Nephron (organoid): ENCODE measurements around the gene COQ8A.

Experiments
- H3K27ac Mint-ChIP-seq, 3 experiments: 2 replicates each; pipeline ENCODE4 v1.8.0; 2020; ENCODE audit warnings: mixed read lengths in 3 of 3, mild to moderate bottlenecking in 2 of 3, moderate library complexity in 1 of 3
- H3K27me3 Mint-ChIP-seq: 2 replicates; pipeline ENCODE4 v1.8.0; 2021; ENCODE audit warnings: low read depth, mild to moderate bottlenecking, moderate library complexity, mixed read lengths
- H3K36me3 Mint-ChIP-seq: 2 replicates; pipeline ENCODE4 v1.8.0; 2020; ENCODE audit warnings: low read depth, mixed read lengths
- H3K4me1 Mint-ChIP-seq: 2 replicates; pipeline ENCODE4 v1.8.0; 2020; ENCODE audit warnings: mixed read lengths
- H3K4me3 Mint-ChIP-seq, 3 experiments: 2 replicates each; pipeline ENCODE4 v1.8.0; 2020; ENCODE audit warnings: mild to moderate bottlenecking in 3 of 3, mixed read lengths in 3 of 3, moderate library complexity in 2 of 3
- H3K9me3 Mint-ChIP-seq: 2 replicates; pipeline ENCODE4 v1.8.0; 2020; ENCODE audit warnings: mixed read lengths
- CTCF ChIP-seq, 3 experiments: fragments of 200-600 bp; sonication (generic); IDR thresholded peaks; one replicate each; pipeline ENCODE4 v1.5.0; 2021; ENCODE audit warnings: antibody characterized with exemption in 3 of 3; ENCODE audit not compliant: unreplicated experiment in 3 of 3

Gene COQ8A

DNA sequence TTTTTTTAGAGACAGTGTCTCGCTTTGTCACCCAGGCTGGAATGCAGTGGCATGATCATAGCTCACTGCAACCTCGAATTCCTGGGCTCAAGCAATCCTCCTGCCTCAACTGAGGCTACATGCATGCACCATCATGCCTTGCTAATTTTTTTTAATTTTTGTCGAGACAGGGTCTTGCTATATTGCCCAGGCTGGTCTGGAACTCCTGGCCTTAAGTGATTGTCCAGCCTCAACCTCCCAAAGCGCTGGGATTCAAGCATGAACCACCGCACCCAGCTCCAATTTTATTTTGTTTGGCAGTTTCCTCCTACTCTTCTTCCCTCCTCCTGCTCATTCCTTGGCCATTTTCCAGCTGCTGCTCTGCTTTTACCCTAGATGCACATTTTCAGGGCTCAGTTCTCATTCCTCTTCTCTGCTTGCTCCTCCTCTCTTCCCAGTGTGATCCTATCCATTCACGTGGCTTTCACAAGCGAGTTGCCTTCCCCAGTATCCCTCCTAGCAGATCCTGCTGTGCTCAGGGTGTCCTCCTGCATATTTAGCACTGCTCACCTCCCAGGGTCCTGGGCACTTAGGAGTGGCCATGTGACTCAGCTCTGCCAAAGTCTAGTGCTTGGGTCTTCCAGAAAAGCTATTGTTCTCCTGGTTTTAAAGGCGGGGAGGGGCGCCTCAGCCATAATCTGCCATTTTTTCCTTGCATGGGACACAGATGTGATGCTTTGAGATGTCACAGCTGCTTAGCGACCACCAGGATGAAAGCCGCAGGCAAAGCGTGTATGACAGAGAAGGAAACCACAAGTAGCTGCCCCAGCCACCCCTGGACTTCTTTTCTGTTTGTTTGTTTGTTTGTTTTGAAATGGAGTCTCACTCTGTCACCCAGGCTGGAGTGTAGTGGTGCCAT is 36.0 kb upstream of the COQ8A start:
- Mint-ChIP-seq H3K27ac (peak overlapping the region; percentile 54 to 60 (median 58)), H3K4me3 (no peak overlapping the region), H3K36me3 (peaks cover 12% of the 10 kb centered on the region), H3K4me1 (peaks cover 29% of the 10 kb centered on the region), H3K9me3 (no peaks in the 10 kb centered on the region), H3K27me3 (no peaks in the 10 kb centered on the region)
- TF ChIP-seq CTCF (IDR thresholded peaks at IDR 0.05; ENCODE audit: unreplicated experiment in 3 of 3), result no peak

DNA sequence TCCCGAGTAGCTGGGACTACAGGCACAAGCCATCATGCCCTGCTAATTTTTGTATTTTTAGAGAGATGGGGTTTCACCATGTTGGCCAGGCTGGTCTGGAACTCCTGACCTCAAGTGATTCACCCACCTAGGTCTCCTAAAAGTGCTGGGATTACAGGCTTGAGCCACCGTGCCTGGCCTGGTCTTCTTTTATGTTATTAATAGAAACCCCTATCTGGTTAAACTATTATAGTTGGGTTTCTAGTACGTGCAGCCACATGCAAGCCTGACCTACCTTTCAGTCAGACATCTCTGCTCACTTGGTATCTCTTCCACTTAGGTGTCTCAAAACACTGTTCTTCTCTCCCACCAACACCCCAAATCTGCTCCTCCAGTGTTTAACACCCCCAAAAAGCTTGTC is 35.3 kb upstream of the COQ8A start:
- Mint-ChIP-seq H3K36me3 (peaks cover 8% of the 10 kb centered on the region), H3K27ac (peak overlapping the region in 1 of 3 experiments; percentile 15), H3K4me1 (peaks cover 29% of the 10 kb centered on the region), H3K27me3 (no peaks in the 10 kb centered on the region), H3K4me3 (no peak overlapping the region), H3K9me3 (no peaks in the 10 kb centered on the region)
- TF ChIP-seq CTCF (IDR thresholded peaks at IDR 0.05; ENCODE audit: unreplicated experiment in 3 of 3), result no peak

DNA sequence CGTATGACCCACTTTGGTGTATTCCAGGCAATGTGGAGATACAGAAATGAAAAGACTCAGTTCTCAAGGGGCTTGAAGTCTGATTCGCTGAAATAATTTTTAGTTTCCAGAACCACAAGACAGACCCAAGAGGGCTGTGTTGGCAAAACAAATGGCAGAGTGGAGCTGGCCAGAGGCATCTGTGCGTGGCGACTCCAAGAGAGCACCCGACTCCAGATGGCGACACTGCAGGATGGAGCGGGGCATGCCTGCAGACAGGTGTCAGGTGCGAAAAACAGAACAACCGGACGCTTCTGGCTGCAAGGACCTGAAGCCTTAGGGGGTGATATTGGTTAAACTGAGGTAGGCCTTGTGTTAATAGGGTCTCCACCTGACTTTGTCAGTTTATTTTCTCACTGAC is 31.7 kb upstream of the COQ8A start:
- Mint-ChIP-seq H3K4me1 (peaks cover 9% of the 10 kb centered on the region), H3K27me3 (no peaks in the 10 kb centered on the region), H3K27ac (no peak overlapping the region), H3K4me3 (no peak overlapping the region), H3K36me3 (peaks cover 4% of the 10 kb centered on the region), H3K9me3 (no peaks in the 10 kb centered on the region)
- no peak for TF ChIP-seq CTCF (IDR thresholded peaks at IDR 0.05; ENCODE audit: unreplicated experiment in 3 of 3)

GRCh38 chr1:226908913-226909312 is 31.2 kb upstream of the COQ8A start:
- no peak overlapping the region for H3K27ac Mint-ChIP-seq
- no peak overlapping the region for H3K4me3 Mint-ChIP-seq
- no peak for TF ChIP-seq CTCF (IDR thresholded peaks at IDR 0.05; ENCODE audit: unreplicated experiment in 3 of 3)
- no peaks in the 10 kb centered on the region for H3K9me3 Mint-ChIP-seq
- H3K27me3 Mint-ChIP-seq, result no peaks in the 10 kb centered on the region
- peaks cover 4% of the 10 kb centered on the region for H3K36me3 Mint-ChIP-seq
- peaks cover 4% of the 10 kb centered on the region for H3K4me1 Mint-ChIP-seq

DNA sequence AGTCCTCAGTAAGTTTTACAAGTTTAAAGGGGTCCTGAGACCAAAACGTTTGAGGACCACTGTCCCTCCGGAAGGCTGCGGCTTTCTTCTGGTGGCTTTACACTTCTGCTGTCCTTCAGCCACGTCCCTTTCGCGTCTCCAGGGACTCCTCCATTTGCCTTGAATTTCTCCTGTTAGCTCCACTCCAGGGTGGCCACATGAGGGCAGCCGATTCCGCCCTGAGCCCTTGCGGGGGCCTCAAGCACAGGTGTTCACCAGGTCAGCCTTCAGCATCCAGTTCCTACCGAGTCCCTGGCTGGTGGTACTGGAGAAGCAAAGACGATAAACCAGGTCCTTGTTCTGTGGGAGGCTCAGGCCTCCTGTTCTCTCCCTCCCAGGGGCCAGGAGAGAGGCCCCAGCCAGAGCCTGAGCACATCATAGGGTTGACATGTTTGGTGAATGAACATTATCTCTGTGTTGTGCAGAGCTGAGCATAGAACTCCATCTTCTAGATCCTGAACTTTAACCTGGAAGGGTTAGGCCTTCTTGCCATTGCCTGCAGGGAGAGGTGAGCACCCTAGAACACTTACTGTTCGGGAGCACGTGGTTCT is 27.4 kb upstream of the COQ8A start:
- H3K27me3 Mint-ChIP-seq, result no peaks in the 10 kb centered on the region
- H3K9me3 Mint-ChIP-seq, result no peaks in the 10 kb centered on the region
- H3K36me3 Mint-ChIP-seq, result peaks cover 4% of the 10 kb centered on the region
- no peak overlapping the region for H3K27ac Mint-ChIP-seq
- H3K4me1 Mint-ChIP-seq, result no peaks in the 10 kb centered on the region
- peak; percentile 34 to 54 (median 39) for TF ChIP-seq CTCF (IDR thresholded peaks at IDR 0.05; ENCODE audit: unreplicated experiment in 3 of 3)
- no peak overlapping the region for H3K4me3 Mint-ChIP-seq

DNA sequence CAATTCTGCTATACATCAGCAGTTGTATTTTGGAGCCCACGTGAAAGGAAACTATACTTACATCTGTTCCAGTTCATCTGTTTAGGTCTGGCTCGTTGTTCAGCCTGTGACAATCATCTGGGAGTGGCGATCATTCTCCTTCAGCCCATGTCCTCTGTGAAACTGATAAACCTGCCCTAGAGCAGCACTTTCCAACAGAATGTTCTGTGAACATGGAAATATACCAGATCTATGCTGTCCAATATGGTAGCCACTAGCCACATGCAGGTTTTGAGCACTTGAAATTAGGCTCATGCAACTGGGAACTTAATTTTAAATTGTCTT is 24.5 kb upstream of the COQ8A start:
- Mint-ChIP-seq H3K27me3 (no peaks in the 10 kb centered on the region), H3K4me1 (no peaks in the 10 kb centered on the region), H3K9me3 (no peaks in the 10 kb centered on the region), H3K4me3 (no peak overlapping the region), H3K36me3 (peaks cover 16% of the 10 kb centered on the region), H3K27ac (no peak overlapping the region)
- no peak for TF ChIP-seq CTCF (IDR thresholded peaks at IDR 0.05; ENCODE audit: unreplicated experiment in 3 of 3)
